Dermis blood vessel endothelial cell (primary cell): Measurements from ENCODE around the gene COL4A4. TPM values are rescaled to one million over a fixed set of nuclear protein-coding genes. Genes with fewer than 3 reads are reported as not detected.
"Not testable (repeated sequence)": the region's sequence is repeated elsewhere in the genome, so short reads cannot be mapped to it uniquely, and the experiment has no call there.

Experiments
- DNase-seq: peaks from one replicate; pipeline ENCODE4 v3.0.0; 2010
- total RNA-seq: library from RNA; depleted of rRNA; stranded (reverse); fragments of >200 nt; gene quantifications from 2 replicates; pipeline ENCODE4 v1.2.3, GENCODE V29; 2014

Gene COL4A4
- total RNA-seq, 1 donor from 2014 or later = 0.17 TPM

DNA sequence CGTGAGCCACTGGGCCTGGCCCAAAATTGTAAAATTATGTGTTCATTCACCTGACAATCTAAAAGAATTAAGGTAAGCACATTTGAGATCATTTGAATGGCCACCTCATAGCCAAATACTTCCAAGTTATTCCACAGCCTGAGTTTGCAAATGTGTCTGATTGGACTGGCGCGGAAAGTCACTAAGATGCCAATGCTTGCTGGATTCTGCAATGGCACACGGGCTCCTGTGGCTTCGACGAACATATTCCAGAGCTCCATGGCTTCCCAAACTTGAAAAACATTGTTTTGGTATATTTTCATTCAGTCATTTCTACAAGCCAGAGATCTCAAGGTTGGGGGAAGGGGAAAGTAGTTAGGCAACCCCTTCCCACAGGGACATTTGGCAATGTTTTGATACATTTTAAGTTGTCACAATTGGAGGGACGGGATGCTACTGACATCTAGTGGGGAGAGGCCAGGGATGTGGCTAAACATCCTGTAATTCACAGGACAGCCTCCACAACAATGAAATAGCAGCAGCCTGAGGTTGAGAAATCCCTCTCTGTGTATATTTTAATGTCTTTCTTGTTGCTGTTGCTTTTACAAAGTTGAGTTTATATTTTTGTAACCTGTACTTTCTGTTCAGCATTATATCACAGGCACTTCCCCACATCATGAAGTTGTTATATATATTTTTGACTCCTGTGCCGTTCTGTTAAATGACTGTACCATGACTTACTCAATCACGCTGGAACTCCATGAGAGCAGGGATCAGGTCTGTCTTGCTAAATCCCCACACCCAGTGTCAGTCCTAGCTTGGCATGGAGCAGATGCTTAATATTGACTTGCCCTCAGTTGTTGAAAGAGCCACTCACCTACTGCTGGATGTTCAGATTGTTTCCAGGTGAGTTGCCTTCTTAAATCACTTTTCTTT is 56.9 kb downstream of the COL4A4 start:
- peak; percentile 66 for DNase-seq

- DNase-seq = no peak
Measured at GRCh38 chr2:227103583-227103982, 60.4 kb downstream of the COL4A4 start.

DNA sequence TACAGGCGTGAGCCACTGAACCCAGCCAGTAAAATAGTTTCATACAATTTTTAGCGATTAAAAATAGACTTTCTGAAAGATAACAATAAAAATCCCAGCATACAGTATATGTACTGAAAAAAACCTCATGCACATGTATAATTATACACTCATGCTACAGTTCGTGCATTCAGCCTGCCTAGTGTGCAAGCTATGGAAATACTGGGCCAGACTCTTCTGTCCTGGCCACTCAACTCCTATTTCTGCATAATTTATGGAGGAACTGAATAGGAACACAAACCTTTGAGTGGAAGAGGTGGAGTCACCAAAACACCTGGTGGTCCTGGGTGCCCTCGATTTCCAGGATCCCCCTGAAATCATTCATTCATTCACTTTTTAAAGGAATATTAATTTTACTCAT is 64.7 kb downstream of the COL4A4 start:
- no peak for DNase-seq

- DNase-seq = no peak
Measured at GRCh38 chr2:227098162-227098515, 65.9 kb downstream of the COL4A4 start.

DNA sequence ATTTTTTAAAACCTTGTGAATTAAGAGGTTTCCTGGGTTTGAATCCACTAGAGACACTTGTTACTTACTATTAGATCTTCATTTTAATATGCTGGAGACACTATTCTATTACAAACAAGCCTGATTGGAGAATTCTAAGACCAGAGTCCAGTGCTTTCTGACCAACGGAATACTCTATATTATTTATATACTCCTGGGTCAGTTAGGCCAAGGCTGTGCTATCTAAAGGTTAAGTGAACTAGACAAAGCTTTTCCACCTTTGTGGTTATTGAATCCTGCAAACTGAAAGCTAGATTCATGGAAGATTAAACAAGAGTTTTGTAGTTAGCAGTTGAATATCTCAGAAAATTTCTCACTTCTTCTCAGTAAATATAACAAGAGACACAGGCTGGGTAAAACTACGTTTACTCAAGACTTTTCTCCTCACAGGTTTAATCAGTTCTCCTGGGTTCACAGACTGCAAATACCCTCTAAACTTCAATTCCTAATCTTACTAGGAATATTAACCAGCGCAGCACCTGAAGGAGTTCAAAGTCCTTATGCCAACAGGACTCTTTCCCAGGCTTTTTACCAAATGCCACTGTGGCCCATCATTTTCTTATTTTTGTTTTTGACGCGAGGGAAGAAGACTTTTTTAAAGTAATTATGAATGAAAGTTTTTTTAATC is 66.4 kb downstream of the COL4A4 start:
- no peak for DNase-seq

- peak; percentile 18 for DNase-seq
Measured at GRCh38 chr2:227095346-227095745, 68.7 kb downstream of the COL4A4 start.

GRCh38 chr2:227082286-227082685 is 81.7 kb downstream of the COL4A4 start:
- DNase-seq = no peak

GRCh38 chr2:227079726-227080125 is 84.3 kb downstream of the COL4A4 start:
- DNase-seq = no peak

- DNase-seq = not testable (repeated sequence)
Measured at GRCh38 chr2:227065065-227065464, 98.9 kb downstream of the COL4A4 start.

- no peak for DNase-seq
Measured at GRCh38 chr2:227058888-227059399, 105.1 kb downstream of the COL4A4 start.

GRCh38 chr2:227057743-227058447 is 106.1 kb downstream of the COL4A4 start:
- no peak for DNase-seq

DNA sequence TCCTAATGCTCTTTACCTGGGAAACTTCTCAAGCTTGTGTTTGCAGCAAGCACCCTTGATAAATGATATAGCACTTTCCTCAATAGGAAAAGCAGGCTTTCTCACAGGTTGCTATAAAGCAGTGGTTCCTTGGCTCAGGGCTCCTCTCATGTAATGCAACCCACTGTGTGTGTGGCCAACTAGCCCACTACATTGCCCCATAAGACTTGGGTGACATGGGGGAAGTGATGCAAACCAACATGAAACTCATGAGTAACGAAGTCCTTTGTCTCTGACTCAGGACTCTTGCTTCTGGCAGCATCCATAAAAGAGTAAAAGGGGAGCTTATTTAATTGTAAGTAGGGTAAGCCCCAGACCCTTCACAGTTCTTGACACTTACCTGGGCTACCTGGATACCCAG is 106.9 kb downstream of the COL4A4 start:
- DNase-seq = no peak

DNA sequence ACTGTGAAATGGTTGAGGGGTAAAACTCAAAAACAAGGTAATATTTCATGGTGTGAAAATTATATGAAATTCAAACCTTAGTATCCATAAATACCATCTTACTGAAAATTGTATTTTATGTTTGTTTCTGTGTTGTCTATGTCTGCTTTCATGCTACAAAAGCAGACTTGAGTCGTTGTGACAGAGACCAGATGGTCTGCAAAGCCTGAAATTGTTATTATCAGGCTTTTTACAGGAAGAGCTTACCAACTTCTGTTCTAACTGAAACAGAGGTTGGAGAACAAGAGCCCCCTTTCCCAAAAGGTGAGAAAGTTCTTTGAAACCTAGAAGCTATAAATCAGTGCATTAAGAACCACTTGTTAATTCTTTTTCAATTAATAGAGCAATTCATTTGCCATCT is 110.0 kb downstream of the COL4A4 start:
- no peak for DNase-seq

DNA sequence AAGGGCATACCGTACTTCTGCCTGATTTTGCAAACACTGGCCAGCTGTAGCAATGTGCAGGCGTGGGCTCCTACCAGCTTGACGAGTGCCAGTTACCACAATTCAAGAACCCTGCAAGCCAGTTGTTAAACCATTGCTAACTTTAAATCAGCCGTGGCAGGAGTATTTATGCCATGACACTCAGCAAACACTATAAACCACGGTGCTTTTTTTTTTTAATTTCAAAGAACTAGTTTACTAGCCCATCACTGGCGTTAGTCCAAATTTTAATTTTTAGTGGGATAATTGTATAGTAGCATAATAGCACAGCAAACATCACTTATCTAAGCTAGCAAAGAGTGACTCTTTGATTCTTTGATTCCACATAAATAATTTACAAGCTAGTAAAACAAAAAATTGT is 111.1 kb downstream of the COL4A4 start:
- DNase-seq = no peak

GRCh38 chr2:227043981-227044380 is 120.0 kb downstream of the COL4A4 start:
- no peak for DNase-seq

- DNase-seq = no peak
Measured at GRCh38 chr2:227038550-227039189, 125.3 kb downstream of the COL4A4 start.

DNA sequence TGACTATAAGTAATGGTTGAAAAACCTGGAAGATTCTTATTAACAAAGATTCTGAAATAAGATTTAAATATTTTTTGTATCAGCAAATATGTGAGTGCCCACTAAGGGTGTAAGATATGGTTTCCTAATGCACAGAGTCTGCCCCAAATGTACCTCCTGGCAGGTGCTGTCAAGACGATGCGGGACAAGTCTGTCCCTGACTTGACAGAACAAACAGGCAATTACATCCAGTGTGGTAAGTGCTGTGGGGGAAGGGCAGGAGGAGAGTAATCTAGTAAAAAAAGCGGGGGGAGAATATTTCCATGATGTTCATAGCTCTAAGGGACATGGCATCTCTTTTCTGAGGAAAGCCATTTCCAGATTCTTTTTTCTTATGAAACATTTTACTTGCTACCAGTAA is 127.5 kb downstream of the COL4A4 start:
- no peak for DNase-seq

- DNase-seq = no peak
Measured at GRCh38 chr2:227035711-227036367, 128.2 kb downstream of the COL4A4 start.

GRCh38 chr2:227033471-227034148 is 130.4 kb downstream of the COL4A4 start:
- DNase-seq = peak; percentile 46

- DNase-seq = no peak
Measured at GRCh38 chr2:227031379-227031778, 132.6 kb downstream of the COL4A4 start.

DNA sequence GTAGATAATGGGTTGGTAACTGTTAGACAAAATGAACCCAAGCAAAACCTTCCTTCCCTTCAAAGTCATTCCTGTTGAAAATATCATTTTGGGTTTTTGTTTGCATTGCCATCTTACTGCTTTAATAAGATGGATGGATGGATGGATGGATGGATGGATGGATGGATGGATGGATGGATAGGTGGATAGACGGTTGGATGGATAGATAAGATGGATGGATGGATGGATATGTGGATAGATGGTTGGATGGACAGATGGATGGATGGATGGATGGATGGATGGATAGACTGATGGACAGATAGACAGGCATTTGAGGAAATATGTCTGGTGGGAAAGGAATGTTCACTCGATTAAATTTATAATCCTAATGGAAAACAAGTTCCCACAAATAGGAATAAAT is 133.2 kb downstream of the COL4A4 start:
- no peak for DNase-seq
